ENCODE results near the gene APOBEC3C. TPM values are rescaled to one million over a fixed set of nuclear protein-coding genes. Genes with fewer than 3 reads are reported as not detected.
A peak's percentile ranks its signal among the peaks of the same experiment; 100 is the strongest.
"Not testable (repeated sequence)": the region's sequence is repeated elsewhere in the genome, so short reads cannot be mapped to it uniquely, and the experiment has no call there.

The APOBEC3C gene
- total and polyA plus RNA-seq, 7 donors: 5.3 to 33.6 (median 12.3) TPM

DNA sequence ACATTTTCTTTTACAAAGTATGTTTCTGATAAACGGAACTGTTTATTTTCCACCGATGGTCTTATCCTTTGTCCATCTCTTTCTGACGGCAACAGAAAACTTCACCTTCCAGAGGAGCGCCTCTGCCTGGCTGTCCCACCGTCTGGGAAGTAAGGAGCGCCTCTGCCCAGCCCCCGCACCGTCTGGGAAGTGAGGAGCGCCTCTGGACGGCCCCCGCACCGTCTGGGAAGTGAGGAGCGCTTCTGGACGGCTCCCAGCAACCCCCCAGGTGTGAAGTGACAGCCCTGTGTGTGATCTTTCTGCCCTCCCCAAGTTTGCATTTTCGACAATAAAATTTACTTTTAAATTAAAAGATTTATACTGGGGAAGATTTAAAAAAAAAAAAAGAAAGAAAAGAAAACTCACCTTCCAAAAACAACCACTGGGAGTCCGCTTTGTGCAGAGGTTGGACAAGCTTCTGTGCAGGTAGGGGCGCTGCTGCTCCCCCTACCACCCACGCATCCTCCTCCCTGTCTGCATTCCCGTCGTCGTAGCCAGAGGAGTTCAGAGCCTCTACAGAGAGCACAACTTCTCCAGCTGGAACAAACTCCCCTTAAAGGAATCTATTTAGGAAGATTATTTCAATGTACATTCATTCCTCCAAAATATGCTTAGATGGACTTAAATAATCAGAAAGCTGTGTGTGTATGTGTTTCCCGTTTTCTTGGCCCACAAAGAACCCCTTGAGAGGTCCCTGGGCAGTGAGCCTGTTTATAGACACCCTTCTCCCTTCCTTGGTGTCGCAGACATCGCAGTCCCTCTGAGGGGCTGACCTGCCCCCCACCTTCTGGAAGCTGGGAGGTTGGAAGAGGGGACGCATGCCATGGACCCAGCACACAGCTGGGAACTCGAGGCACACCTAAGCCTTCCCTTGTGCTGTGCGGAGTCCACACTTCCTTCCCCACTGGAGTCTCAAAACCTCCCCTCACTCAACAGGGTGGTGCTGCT, 32.8 kb upstream of the APOBEC3C start:
- Histone ChIP-seq H3K27ac (peak overlapping the region in 3 of 4 donors; percentile 71 to 78 (median 74)), H3K36me3 (no peaks in the 10 kb centered on the region), H3K4me1 (peaks cover 0 to 18% (median 4%) of the 10 kb centered on the region in 4 donors), H3K27me3 (no peaks in the 10 kb centered on the region), H3K4me3 (peak overlapping the region in 3 of 4 donors; percentile 40 to 53 (median 48)), H3K9me3 (no peaks in the 10 kb centered on the region)
- intact Hi-C loops (cut with DNase I): loop anchor here (5.0 kb wide), 1 partner anchor 109 kb away; the partner anchor contains the start of gene CBX6
- 10 to 33% methylated on average over 27 of the region's 27 CpGs for WGBS, 2 donors
- TF ChIP-seq CTCF (IDR thresholded peaks at IDR 0.05): peak in 2 of 4 experiments; percentile 17 to 34
- TF ChIP-seq EP300 (IDR thresholded peaks at IDR 0.05): no peak
- DNase-seq: no peak

DNA sequence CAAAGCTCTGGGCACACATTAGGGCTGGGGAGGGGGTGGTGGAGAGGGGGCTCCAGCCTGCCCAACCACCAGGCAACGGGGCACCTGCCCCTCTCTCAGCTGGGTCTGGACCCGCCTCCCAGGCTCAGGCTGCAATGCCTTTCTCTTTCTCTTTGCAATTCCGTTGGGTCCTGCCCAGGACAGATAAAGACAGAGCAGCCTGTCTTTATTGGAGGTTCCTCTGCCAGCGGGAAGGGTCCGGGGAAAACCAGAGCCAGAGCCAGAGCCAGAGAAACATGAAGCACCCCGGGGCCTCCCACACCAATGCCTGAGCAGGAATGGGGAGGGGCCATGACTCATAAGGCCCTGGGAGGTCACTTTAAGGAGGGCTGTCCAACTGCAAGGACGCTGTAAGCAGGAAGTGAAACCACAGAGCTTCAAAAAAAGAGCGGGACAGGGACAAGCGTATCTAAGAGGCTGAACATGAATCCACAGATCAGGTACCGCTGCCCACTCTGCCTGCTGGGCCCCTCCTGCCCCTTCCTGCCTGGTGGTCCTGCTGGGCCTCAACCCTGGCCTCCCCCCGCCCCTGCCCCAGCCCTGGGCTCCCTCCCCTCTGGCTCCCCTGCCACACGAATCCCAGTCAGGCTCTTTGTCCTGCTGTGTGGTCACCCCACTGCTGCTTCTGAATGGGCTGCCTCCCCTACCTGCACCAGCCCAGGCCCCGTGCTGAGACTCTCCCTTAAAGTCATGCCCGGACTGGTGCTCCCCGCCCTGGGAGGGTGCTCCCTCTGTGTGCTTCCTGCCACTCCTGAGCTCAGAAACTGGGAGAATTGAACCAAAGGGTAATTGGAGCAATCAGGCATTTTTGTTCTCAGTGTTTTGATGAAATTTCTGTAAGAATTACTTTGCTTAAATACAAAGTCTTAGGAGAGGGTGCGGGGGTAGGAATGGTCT, 31.8 kb upstream of the APOBEC3C start, which contains the start of gene APOBEC3B:
Gene APOBEC3B (plus strand): TSS at position 356 of the 936 bp plus-strand sequence. CDS start 107 bp downstream, at position 463.
- no peaks in the 10 kb centered on the region for H3K9me3 ChIP-seq
- peak within 1 kb of the TSS in 3 of 4 donors; percentile 71 to 78 (median 74) for H3K27ac ChIP-seq
- no peaks in the 10 kb centered on the region for H3K27me3 ChIP-seq
- WGBS, 2 donors: 7 to 16% methylated on average over 16 of the region's 16 CpGs
- no peaks in the 10 kb centered on the region for H3K36me3 ChIP-seq
- peak; percentile 94 for DNase-seq
- no peak for TF ChIP-seq CTCF (IDR thresholded peaks at IDR 0.05)
- peak in 3 of 4 donors; percentile 22 to 54 (median 47) for TF ChIP-seq POLR2AphosphoS5 (IDR thresholded peaks at IDR 0.05)
- H3K4me3 ChIP-seq: peak within 1 kb of the TSS in 3 of 4 donors; percentile 40 to 53 (median 48)
- H3K4me1 ChIP-seq: peaks cover 0 to 18% (median 4%) of the 10 kb centered on the region in 4 donors
- intact Hi-C loops (cut with DNase I): loop anchor here (5.0 kb wide), 1 partner anchor 110 kb away; the partner anchor contains the start of gene CBX6

DNA sequence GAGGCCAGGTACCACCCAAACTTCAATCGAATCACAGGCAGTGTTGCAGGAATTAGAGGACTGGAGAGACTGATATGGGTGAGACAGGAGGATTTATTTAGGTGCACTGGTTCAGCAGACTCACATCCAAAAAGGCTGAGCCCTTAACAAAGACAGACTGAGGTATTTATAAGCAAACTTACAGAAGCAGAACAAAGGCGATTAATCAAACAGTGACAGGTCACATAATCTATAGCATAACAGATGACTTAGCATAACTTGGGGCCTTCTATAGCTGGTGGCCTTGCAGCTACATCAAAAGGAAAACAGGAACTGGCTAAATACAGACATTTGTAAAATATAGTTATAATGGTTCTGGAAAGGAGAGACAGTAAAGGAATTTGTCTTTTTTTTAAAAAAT, 29.8 kb upstream of the APOBEC3C start:
- no peak overlapping the region for H3K4me3 ChIP-seq
- WGBS, 2 donors: 95 to 96% methylated on average over 2 of the region's 2 CpGs
- peaks cover 0 to 18% (median 4%) of the 10 kb centered on the region in 4 donors for H3K4me1 ChIP-seq
- no peak overlapping the region for H3K27ac ChIP-seq
- H3K36me3 ChIP-seq: no peaks in the 10 kb centered on the region
- no peaks in the 10 kb centered on the region for H3K27me3 ChIP-seq
- H3K9me3 ChIP-seq: no peaks in the 10 kb centered on the region
- no peak for DNase-seq
- intact Hi-C loops (cut with DNase I): loop anchor here (5.0 kb wide), 1 partner anchor 112 kb away; the partner anchor contains the start of gene CBX6
- no peak for TF ChIP-seq CTCF (IDR thresholded peaks at IDR 0.05)
- no peak for TF ChIP-seq EP300 (IDR thresholded peaks at IDR 0.05)
- no peak for TF ChIP-seq POLR2AphosphoS5 (IDR thresholded peaks at IDR 0.05)
- TF ChIP-seq POLR2A (IDR thresholded peaks at IDR 0.05): no peak

DNA sequence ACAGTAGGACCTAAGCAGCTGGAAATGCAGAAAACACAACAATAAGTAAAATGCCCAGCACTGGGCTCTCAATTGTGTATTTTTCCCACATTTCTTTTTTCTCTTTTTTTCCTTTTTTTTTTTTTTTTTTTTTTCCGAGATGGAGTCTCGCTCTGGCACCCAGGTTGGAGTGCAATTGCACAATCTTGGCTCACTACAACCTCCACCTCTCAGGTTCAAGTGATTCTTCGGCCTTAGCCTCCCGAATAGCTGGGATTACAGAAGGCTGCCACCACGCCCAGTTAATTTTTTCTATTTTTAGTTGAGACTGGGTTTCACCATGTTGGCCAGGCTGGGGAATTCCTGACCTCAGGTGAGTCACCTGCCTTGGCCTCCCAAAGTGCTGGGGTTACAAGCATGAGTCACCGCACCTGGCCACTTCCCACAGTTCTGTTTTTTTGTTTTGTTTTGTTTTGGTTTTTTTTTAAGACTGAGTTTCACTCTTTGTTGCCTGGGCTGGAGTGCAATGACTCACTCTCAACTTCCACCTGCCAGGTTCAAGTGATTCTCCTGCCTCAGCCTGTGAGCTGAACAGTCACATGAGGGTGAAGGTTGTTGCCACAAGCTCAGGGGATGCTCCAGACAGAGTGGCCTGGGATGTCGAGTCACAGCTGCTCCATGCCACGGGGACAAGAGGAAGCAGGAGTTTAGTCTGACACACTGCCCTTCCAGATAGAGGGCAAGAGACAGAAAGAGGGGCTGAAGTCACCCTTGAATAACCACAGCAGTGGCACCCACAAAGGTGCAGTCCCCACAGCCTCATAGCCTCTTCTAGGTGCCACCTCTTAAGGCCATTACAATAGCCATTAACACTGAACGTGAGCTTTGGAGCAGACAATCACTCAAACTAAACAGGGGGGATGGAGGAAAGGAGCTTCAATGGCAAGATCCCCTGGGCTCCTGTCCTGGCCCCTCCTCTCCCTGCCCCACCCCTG, 29.0 kb upstream of the APOBEC3C start:
- intact Hi-C loops (cut with DNase I): loop anchor here (5.0 kb wide), 1 partner anchor 113 kb away; the partner anchor contains the start of gene CBX6
- 42 to 47% methylated on average over 9 of the region's 9 CpGs for WGBS, 2 donors

More for the DNA sequence above, 29.0 kb upstream of the APOBEC3C start:
- H3K9me3 ChIP-seq, H3K27ac ChIP-seq, H3K27me3 ChIP-seq, H3K4me3 ChIP-seq, DNase-seq, H3K36me3 ChIP-seq: not testable (repeated sequence)
- H3K4me1 ChIP-seq: peaks cover 0 to 18% (median 4%) of the 10 kb centered on the region in 4 donors
